Stomach (tissue), 4 donors: ENCODE measurements around the gene CIP2A.

Source experiments
- EP300 ChIP-seq: sonication (generic); formaldehyde crosslinking; IDR thresholded peaks from one replicate; pipeline ENCODE4 v1.6.1; 2017; ENCODE audit warnings: antibody characterized with exemption
- POLR2A ChIP-seq, 4 donors: fragments of 450-650 bp; IDR thresholded peaks; one replicate each; pipeline ENCODE4 v1.6.1; 2016; ENCODE audit warnings: antibody characterized with exemption in 4 of 4, control low read depth in 2 of 4, mild to moderate bottlenecking in 1 of 4, moderate library complexity in 1 of 4
- POLR2AphosphoS5 ChIP-seq, 3 donors: sonication (generic); formaldehyde crosslinking; IDR thresholded peaks; one replicate each; pipeline ENCODE4 v1.6.1; 2016; ENCODE audit warnings: antibody characterized with exemption in 3 of 3
- TF ChIP-seq, protein P1 (sequence below), 7 experiments: fragments of 450-650 bp in 4 of 7; fragments of 200-600 bp in 3 of 7; sonication (generic) in 3 of 7; IDR thresholded peaks; one replicate each; pipeline ENCODE4 v1.5.1; 2016 to 2019; ENCODE audit warnings: antibody characterized with exemption in 7 of 7, control low read depth in 2 of 7, mild to moderate bottlenecking in 1 of 7

DNA sequence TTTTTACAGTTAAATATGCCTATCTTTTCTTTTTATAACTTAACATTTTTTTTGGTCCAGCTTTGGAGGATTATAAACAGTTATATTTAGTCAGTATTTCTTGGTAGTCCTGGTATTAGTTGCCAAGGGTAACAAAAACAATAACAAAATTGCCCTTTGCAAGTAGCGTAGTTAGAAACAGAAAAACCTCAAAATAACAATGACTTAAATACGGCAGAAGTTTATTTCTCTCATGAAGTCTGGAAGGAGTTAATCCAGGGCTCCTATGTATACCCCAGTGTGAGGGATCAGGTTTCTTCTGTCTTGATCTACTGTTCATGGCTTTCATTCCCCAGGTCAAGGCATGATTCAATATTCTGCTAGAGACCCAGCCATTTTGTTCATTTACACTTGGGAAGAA, 64.7 kb downstream of the CIP2A start:
- TF ChIP-seq, protein P1, sequence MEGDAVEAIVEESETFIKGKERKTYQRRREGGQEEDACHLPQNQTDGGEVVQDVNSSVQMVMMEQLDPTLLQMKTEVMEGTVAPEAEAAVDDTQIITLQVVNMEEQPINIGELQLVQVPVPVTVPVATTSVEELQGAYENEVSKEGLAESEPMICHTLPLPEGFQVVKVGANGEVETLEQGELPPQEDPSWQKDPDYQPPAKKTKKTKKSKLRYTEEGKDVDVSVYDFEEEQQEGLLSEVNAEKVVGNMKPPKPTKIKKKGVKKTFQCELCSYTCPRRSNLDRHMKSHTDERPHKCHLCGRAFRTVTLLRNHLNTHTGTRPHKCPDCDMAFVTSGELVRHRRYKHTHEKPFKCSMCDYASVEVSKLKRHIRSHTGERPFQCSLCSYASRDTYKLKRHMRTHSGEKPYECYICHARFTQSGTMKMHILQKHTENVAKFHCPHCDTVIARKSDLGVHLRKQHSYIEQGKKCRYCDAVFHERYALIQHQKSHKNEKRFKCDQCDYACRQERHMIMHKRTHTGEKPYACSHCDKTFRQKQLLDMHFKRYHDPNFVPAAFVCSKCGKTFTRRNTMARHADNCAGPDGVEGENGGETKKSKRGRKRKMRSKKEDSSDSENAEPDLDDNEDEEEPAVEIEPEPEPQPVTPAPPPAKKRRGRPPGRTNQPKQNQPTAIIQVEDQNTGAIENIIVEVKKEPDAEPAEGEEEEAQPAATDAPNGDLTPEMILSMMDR (IDR thresholded peaks at IDR 0.05): no peak
- TF ChIP-seq POLR2AphosphoS5 (IDR thresholded peaks at IDR 0.05) (no peak), POLR2A (IDR thresholded peaks at IDR 0.05) (no peak), EP300 (no peak)
